AG08396 (cell line): Measurements from ENCODE around the gene KCNJ5.

ENCODE experiments used
- DNase-seq: peaks from one replicate; pipeline ENCODE4 v3.0.0; 2012; ENCODE audit warnings: low spot score, mixed read lengths

Gene KCNJ5

GRCh38 chr11:128956401-128957201 lies 65.4 kb downstream of the KCNJ5 start:
- peak; percentile 70 for DNase-seq

DNA sequence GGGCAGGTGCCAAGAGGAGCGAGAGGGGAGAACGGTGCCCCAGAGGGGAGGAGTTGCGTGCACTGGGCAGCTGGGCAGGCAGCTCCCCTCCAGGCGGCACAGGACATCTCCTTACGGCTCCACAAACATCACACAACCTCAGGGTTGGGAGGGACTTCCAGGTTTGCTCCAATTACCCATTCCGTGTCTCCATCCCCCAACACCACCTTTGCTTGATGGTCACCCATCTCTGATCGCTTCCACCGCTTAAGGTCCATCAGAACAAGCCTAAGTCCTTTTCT lies 66.0 kb downstream of the KCNJ5 start:
- DNase-seq = no peak

GRCh38 chr11:128961645-128962044 lies 70.5 kb downstream of the KCNJ5 start:
- DNase-seq = no peak

DNA sequence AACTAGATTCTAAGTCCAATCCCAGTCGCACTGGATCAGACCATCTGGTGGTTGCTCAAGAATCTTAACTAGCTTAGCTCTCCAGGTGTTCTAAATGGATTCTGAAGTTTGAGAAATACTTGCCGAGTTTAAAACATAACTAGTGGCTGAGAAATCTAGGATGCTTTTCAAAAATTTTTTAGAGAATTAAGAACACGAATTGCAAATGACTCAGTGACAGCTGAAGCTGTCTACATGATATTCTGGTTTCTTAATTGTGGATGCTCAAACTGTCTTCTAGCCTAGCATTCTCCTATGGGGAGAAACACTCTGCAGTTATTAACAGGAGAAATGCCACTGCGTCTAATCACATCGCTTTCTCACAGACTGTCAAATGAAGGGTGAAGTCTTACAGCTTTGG lies 71.7 kb downstream of the KCNJ5 start:
- DNase-seq = no peak

GRCh38 chr11:128963744-128964325 lies 72.7 kb downstream of the KCNJ5 start:
- no peak for DNase-seq

DNA sequence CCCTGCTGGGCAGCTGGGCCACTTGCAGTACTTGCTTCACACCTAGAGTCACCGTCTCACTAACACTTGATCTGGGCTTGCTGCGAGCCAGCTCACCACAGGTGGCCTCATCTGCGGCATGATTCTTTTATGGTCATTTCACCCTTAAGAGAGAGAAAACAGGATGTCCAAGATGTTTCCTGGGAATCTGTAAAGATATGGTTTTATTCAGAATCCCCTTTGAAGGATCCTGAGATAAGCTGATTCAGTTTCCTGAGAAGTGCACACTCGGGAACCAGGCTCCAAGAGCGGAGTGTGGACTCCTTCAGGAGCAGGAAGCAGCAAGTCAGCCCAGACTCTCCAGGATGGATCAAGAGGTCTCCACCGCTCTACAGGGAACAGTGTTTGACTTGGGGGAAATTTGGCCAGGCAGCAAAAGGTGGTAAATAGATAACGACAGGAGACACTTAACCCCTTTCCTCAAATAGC lies 73.3 kb downstream of the KCNJ5 start:
- DNase-seq = no peak

GRCh38 chr11:128965485-128965884 lies 74.3 kb downstream of the KCNJ5 start:
- DNase-seq = no peak

- no peak for DNase-seq
Observed at GRCh38 chr11:128967578-128967977, 76.4 kb downstream of the KCNJ5 start.

DNA sequence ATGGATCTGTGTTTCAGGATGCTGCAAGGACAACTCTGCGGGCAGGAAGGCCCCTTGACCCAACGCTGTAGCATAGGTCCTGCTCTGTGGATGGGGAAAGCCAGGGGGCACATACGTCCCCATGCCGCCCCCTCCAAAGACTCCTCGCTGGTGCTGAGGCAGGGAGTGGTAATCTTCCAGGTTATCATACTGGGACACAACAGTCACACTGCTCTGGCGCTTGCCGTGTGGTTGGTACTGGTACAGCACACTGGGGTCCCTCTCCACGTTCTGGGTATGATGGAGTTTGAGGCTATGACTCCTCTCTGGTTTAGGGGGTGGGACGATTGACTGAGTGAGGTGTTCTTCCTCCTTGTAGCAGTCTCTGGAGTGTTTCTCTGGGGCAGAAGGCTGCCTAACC lies 77.8 kb downstream of the KCNJ5 start:
- no peak for DNase-seq
